Lung (tissue), 12 donors: ENCODE results near the gene RPL18. TPM values are rescaled to one million over a fixed set of nuclear protein-coding genes. Genes with fewer than 3 reads are reported as not detected.

ENCODE experiments used
- ATAC-seq: fragments of 200-7000 bp; cut with Tn5 transposase; one replicate; pipeline ENCODE4 v1.9.1; 2020; ENCODE audit warnings: moderate number of reproducible peaks; ENCODE audit not compliant: insufficient read depth, low FRiP score
- DNase-seq, 3 donors: peaks; one replicate each; pipeline ENCODE4 v3.0.0-alpha.2; 2013 to 2017
- H3K27ac ChIP-seq, 2 donors: one replicate each; pipeline ENCODE4 v1.5.1; 2013; ENCODE audit warnings: mild to moderate bottlenecking in 2 of 2, moderate library complexity in 2 of 2, control low read depth in 1 of 2, inconsistent platforms in 1 of 2, low read depth in 1 of 2, low read length in 1 of 2
- H3K27me3 ChIP-seq, 3 donors: one replicate each; pipeline ENCODE4 v1.5.1; 2013; ENCODE audit warnings: low read length in 2 of 3; ENCODE audit not compliant: control insufficient read depth in 3 of 3, insufficient read depth in 3 of 3
- H3K36me3 ChIP-seq, 4 donors: one replicate each; pipeline ENCODE4 v1.5.1; 2013; ENCODE audit warnings: low read length in 4 of 4, mild to moderate bottlenecking in 1 of 4, moderate library complexity in 1 of 4; ENCODE audit not compliant: control insufficient read depth in 4 of 4, insufficient read depth in 4 of 4
- H3K4me1 ChIP-seq, 5 donors: one replicate each; pipeline ENCODE4 v1.5.1; 2013; ENCODE audit warnings: low read length in 5 of 5, mild to moderate bottlenecking in 2 of 5, moderate library complexity in 1 of 5; ENCODE audit not compliant: control insufficient read depth in 5 of 5, insufficient read depth in 5 of 5
- H3K4me3 ChIP-seq: one replicate; pipeline ENCODE4 v1.5.1; 2013; ENCODE audit warnings: mild to moderate bottlenecking, control low read depth, moderate library complexity
- H3K9ac ChIP-seq, 2 donors: one replicate each; pipeline ENCODE4 v1.5.1; 2013; ENCODE audit warnings: low read length in 2 of 2, control low read depth in 1 of 2; ENCODE audit not compliant: insufficient read depth in 1 of 2
- H3K9me3 ChIP-seq, 4 donors: one replicate each; pipeline ENCODE4 v1.5.1; 2013; ENCODE audit warnings: low read length in 3 of 4, mild to moderate bottlenecking in 1 of 4, moderate library complexity in 1 of 4; ENCODE audit not compliant: control insufficient read depth in 4 of 4, insufficient read depth in 3 of 4
- WGBS, 2 donors: extraction: QIAGEN DNeasy Blood & Tissue Kit; methylation state at CpG; one replicate each; pipeline ENCODE4 v1.1.7; 2013; 5-methylcytosine and 5-hydroxymethylcytosine counted together
- polyA plus RNA-seq, 2 donors: library from polyadenylated mRNA; stranded (reverse); fragments of 200-250 nt; gene quantifications; one replicate each; pipeline ENCODE4 v1.2.1, GENCODE V29; 2013
- total RNA-seq, 2 donors: library from RNA; depleted of rRNA in 1 of 2; stranded (reverse); fragments of >200 nt in 1 of 2; gene quantifications; one replicate each; pipeline ENCODE4 v1.2.1, GENCODE V29; 2014 to 2021
- TF ChIP-seq, protein P1 (sequence below): IDR thresholded peaks from 2 replicates; pipeline ENCODE4 v1.5.1; 2012; ENCODE audit warnings: mild to moderate bottlenecking; ENCODE audit errors: control extremely low read depth, extremely low read depth
- donor health status: control.
- donor health status: control.
- donor health status: Bipolar disorder and iron deficiency.
- donor health status: healthy.
- donor health status: DM: yes; HTN: yes; CAD: no.

RPL18 gene
- total and polyA plus RNA-seq, 4 donors = 1,019 to 3,542 (median 1,407) TPM

DNA sequence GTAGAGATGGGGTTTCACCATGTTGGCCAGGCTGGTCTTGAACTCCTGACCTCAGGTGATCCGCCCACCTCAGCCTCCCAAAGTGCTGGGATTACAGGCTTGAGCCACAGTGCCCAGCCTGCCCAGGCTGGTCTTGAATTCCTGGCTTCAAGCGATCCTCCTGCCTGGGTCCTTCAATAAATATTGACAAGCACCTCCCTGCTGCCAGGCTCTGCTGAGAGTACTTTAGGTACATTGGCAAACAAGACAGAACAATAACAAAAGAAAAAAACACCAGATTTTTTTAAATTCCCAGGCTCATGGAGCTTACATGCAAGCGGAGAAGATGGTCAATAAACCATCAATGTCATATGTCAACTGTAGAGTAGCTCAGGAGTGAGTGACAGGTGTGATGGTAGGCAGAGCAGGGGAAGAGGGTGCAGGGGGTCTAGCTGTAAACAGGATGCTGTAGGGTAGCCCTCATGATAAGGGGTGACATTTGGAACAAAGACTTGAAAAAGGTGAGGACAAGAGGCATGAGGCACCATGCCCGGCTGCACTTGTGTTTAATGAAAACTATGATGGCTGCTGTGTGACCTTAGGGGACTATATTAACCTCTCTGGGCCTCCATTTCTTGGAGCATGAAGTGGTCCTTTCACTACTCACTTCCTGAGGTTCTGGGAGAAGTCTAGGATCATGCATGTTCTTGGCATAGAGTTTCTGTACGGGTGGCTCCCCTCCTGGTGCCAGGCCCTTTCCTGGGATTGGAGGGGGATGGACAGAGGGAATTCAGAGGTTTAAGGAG is 47.4 kb downstream of the RPL18 start:
- DNase-seq = peak; percentile 56 to 60 (median 59)
- WGBS, 2 donors = 54 to 65% methylated on average over 5 of the region's 5 CpGs
- H3K27ac ChIP-seq = peak overlapping the region in 1 of 2 donors; percentile 9

DNA sequence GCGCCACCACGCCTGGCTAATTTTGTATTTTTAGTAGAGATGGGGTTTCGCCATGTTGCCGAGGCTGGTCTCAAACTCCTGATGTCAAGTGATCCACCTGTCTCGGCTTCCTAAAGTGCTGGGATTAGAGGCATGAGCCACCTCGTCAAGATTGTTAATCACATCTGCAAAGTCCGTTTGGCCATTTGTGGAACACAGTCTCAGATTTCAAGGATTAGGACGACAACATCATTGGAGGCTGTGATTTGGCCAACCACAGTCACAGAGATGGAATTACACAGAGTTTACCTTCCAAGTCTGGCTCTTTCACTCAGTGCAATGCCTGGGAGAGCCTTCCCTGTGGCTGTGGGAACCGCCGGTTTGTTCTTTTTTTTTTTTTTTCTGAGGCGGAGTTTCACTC is 49.2 kb downstream of the RPL18 start:
- ATAC-seq (no peak), DNase-seq (peak in 1 of 3 donors; percentile 24)
- Histone ChIP-seq H3K36me3 (no peaks in the 10 kb centered on the region), H3K27ac (no peak overlapping the region), H3K9ac (no peak overlapping the region), H3K9me3 (no peaks in the 10 kb centered on the region), H3K4me3 (no peak overlapping the region), H3K4me1 (peaks cover 0 to 8% (median 0%) of the 10 kb centered on the region in 5 donors), H3K27me3 (no peaks in the 10 kb centered on the region)
- WGBS, 2 donors = 54 to 60% methylated on average over 11 of the region's 11 CpGs
- TF ChIP-seq, protein P1, sequence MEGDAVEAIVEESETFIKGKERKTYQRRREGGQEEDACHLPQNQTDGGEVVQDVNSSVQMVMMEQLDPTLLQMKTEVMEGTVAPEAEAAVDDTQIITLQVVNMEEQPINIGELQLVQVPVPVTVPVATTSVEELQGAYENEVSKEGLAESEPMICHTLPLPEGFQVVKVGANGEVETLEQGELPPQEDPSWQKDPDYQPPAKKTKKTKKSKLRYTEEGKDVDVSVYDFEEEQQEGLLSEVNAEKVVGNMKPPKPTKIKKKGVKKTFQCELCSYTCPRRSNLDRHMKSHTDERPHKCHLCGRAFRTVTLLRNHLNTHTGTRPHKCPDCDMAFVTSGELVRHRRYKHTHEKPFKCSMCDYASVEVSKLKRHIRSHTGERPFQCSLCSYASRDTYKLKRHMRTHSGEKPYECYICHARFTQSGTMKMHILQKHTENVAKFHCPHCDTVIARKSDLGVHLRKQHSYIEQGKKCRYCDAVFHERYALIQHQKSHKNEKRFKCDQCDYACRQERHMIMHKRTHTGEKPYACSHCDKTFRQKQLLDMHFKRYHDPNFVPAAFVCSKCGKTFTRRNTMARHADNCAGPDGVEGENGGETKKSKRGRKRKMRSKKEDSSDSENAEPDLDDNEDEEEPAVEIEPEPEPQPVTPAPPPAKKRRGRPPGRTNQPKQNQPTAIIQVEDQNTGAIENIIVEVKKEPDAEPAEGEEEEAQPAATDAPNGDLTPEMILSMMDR = no peak

More for the DNA sequence above, 47.4 kb downstream of the RPL18 start:
- no peak overlapping the region for H3K4me3 ChIP-seq
- H3K9ac ChIP-seq = no peak overlapping the region
- TF ChIP-seq, protein P1 = no peak
- H3K36me3 ChIP-seq = no peaks in the 10 kb centered on the region
- no peaks in the 10 kb centered on the region for H3K9me3 ChIP-seq
- H3K4me1 ChIP-seq = peaks cover 0 to 8% (median 0%) of the 10 kb centered on the region in 5 donors
- ATAC-seq = no peak
- no peaks in the 10 kb centered on the region for H3K27me3 ChIP-seq

DNA sequence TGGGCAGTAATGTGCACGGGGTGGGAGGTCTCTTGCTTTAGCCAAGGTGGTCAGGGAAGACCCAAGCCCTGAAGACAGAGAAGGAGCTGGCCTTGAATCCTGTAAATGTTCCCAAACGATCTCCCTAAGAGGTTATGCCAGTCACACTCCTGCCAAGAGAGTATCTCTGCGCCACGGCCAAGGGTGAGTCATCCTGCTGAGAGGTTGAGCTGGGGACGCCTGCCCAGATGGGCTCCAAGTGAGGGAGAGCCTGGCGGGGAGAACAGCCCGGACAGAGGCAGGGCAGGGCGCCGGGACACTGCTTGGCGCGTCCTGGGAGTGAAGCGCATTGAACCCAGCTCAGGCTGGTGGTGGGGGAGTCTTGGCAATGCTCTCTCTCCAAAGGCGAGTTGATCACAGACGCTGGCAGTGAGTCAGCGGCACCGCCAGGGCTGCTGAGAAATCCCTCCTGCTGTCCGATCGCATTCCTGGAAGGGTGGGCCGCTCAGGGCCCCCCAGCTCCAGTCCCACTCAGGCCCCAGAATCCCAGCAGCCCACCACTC is 50.6 kb downstream of the RPL18 start:
- Histone ChIP-seq H3K9ac (peak overlapping the region in 1 of 2 donors; percentile 2), H3K4me3 (no peak overlapping the region), H3K27me3 (no peaks in the 10 kb centered on the region), H3K27ac (peak overlapping the region; percentile 6 to 54), H3K4me1 (peaks cover 0 to 8% (median 0%) of the 10 kb centered on the region in 5 donors), H3K36me3 (no peaks in the 10 kb centered on the region), H3K9me3 (no peaks in the 10 kb centered on the region)
- DNase-seq (peak; percentile 23 to 55 (median 54)), ATAC-seq (peak; percentile 87)
- WGBS, 2 donors = 8 to 9% methylated on average over 19 of the region's 19 CpGs
- TF ChIP-seq, protein P1 = no peak

Other genes with a start within 250 kb of the RPL18 start
- 100 to 1,000 TPM; 101 to 142 TPM for gene KDELR1, start 227.6 kb downstream of the RPL18 start, total RNA-seq
- 100 to 1,000 TPM; 108 to 156 TPM for gene KDELR1, start 227.6 kb downstream of the RPL18 start, polyA plus RNA-seq
- gene GRIN2D, start 225.5 kb downstream of the RPL18 start, total RNA-seq = 1 to 10 TPM in 1 of 2 donors, under 1 TPM in 1; 0.54 to 1.0 TPM
- gene GRIN2D, start 225.5 kb downstream of the RPL18 start, polyA plus RNA-seq = under 1 TPM; 0.26 to 0.32 TPM
- 10 to 100 TPM; 14.6 to 38.1 TPM for gene GRWD1, start 173.2 kb downstream of the RPL18 start, total RNA-seq
- 10 to 100 TPM in 1 of 2 donors, 1 to 10 TPM in 1; 8.9 to 29.2 TPM for gene GRWD1, start 173.2 kb downstream of the RPL18 start, polyA plus RNA-seq
- gene KCNJ14, start 163.6 kb downstream of the RPL18 start, total RNA-seq = under 1 TPM; 0.82 to 0.83 TPM
- gene KCNJ14, start 163.6 kb downstream of the RPL18 start, polyA plus RNA-seq = under 1 TPM; 0.21 to 0.35 TPM
- 10 to 100 TPM; 45.3 to 72.5 TPM for gene CYTH2, start 149.8 kb downstream of the RPL18 start, total RNA-seq
- 10 to 100 TPM; 44.1 to 53.1 TPM for gene CYTH2, start 149.8 kb downstream of the RPL18 start, polyA plus RNA-seq
- gene LMTK3, start 107.3 kb downstream of the RPL18 start, total RNA-seq = 10 to 100 TPM in 1 of 2 donors, 1 to 10 TPM in 1; 3.1 to 10.7 TPM
- gene LMTK3, start 107.3 kb downstream of the RPL18 start, polyA plus RNA-seq = 1 to 10 TPM; 1.9 to 6.5 TPM
- 10 to 100 TPM in 1 of 2 donors, 1 to 10 TPM in 1; 1.2 to 10.5 TPM for gene SULT2B1, start 67.0 kb downstream of the RPL18 start, total RNA-seq
- gene SULT2B1, start 67.0 kb downstream of the RPL18 start, polyA plus RNA-seq = 10 to 100 TPM; 10.9 to 22.9 TPM
- gene SPACA4, start 12.4 kb downstream of the RPL18 start, total RNA-seq = not detected
- under 1 TPM; 0.03 to 0.16 TPM for gene SPACA4, start 12.4 kb downstream of the RPL18 start, polyA plus RNA-seq
- gene FAM83E, start 4.1 kb downstream of the RPL18 start, total RNA-seq = 10 to 100 TPM; 22.2 to 41.1 TPM
- 10 to 100 TPM; 32.3 to 43.8 TPM for gene FAM83E, start 4.1 kb downstream of the RPL18 start, polyA plus RNA-seq
- gene SPHK2, start 328 bp upstream of the RPL18 start, total RNA-seq = 10 to 100 TPM; 10.3 to 35.3 TPM
- gene SPHK2, start 328 bp upstream of the RPL18 start, polyA plus RNA-seq = 10 to 100 TPM; 18.3 to 19.8 TPM
- 10 to 100 TPM in 1 of 2 donors, 1 to 10 TPM in 1; 9.4 to 10.3 TPM for gene DBP, start 18.2 kb upstream of the RPL18 start, total RNA-seq
- 10 to 100 TPM in 1 of 2 donors, 1 to 10 TPM in 1; 6.8 to 16.8 TPM for gene DBP, start 18.2 kb upstream of the RPL18 start, polyA plus RNA-seq
- 1 to 10 TPM in 1 of 2 donors, under 1 TPM in 1; 0.88 to 5.4 TPM for gene CA11, start 27.0 kb upstream of the RPL18 start, total RNA-seq
- 10 to 100 TPM in 1 of 2 donors, 1 to 10 TPM in 1; 4.8 to 13.0 TPM for gene CA11, start 27.0 kb upstream of the RPL18 start, polyA plus RNA-seq
- under 1 TPM; 0.26 to 0.28 TPM for gene NTN5, start 53.8 kb upstream of the RPL18 start, total RNA-seq
- under 1 TPM; 0.11 to 0.28 TPM for gene NTN5, start 53.8 kb upstream of the RPL18 start, polyA plus RNA-seq
- 1 to 10 TPM in 1 of 2 donors, under 1 TPM in 1; 0.40 to 5.6 TPM for gene FUT2, start 76.8 kb upstream of the RPL18 start, total RNA-seq
- gene FUT2, start 76.8 kb upstream of the RPL18 start, polyA plus RNA-seq = 1 to 10 TPM; 4.4 to 6.5 TPM
- 1 to 10 TPM; 1.3 to 1.5 TPM for gene MAMSTR, start 100.5 kb upstream of the RPL18 start, total RNA-seq
- gene MAMSTR, start 100.5 kb upstream of the RPL18 start, polyA plus RNA-seq = 1 to 10 TPM in 1 of 2 donors, under 1 TPM in 1; 0.48 to 1.2 TPM
- gene RASIP1, start 121.4 kb upstream of the RPL18 start, total RNA-seq = 10 to 100 TPM; 26.2 to 32.8 TPM
- gene RASIP1, start 121.4 kb upstream of the RPL18 start, polyA plus RNA-seq = 10 to 100 TPM; 24.7 to 37.9 TPM
- 1 to 10 TPM; 1.2 to 3.1 TPM for gene IZUMO1, start 127.7 kb upstream of the RPL18 start, total RNA-seq
- 1 to 10 TPM in 1 of 2 donors, under 1 TPM in 1; 0.97 to 2.4 TPM for gene IZUMO1, start 127.7 kb upstream of the RPL18 start, polyA plus RNA-seq
- 10 to 100 TPM in 1 of 2 donors, 1 to 10 TPM in 1; 5.1 to 12.4 TPM for gene FUT1, start 133.5 kb upstream of the RPL18 start, total RNA-seq
- 1 to 10 TPM; 5.5 to 8.6 TPM for gene FUT1, start 133.5 kb upstream of the RPL18 start, polyA plus RNA-seq
- gene FGF21, start 136.3 kb upstream of the RPL18 start, total RNA-seq = not detected
- not detected for gene FGF21, start 136.3 kb upstream of the RPL18 start, polyA plus RNA-seq
- gene BCAT2, start 191.9 kb upstream of the RPL18 start, total RNA-seq = 10 to 100 TPM; 36.5 to 93.7 TPM
- 10 to 100 TPM; 63.9 to 72.7 TPM for gene BCAT2, start 191.9 kb upstream of the RPL18 start, polyA plus RNA-seq
- gene HSD17B14, start 217.3 kb upstream of the RPL18 start, total RNA-seq = 10 to 100 TPM; 12.8 to 17.9 TPM
- 10 to 100 TPM in 1 of 2 donors, 1 to 10 TPM in 1; 9.0 to 39.1 TPM for gene HSD17B14, start 217.3 kb upstream of the RPL18 start, polyA plus RNA-seq
- gene PLEKHA4, start 249.4 kb upstream of the RPL18 start, total RNA-seq = 10 to 100 TPM in 1 of 2 donors, 1 to 10 TPM in 1; 8.4 to 57.7 TPM
- gene PLEKHA4, start 249.4 kb upstream of the RPL18 start, polyA plus RNA-seq = 10 to 100 TPM; 19.3 to 22.0 TPM